Mesothelial cell of epicardium (in vitro differentiated cells): Measurements from ENCODE around the gene SYNGR1. TPM values are rescaled to one million over a fixed set of nuclear protein-coding genes. Genes with fewer than 3 reads are reported as not detected.
A peak's percentile ranks its signal among the peaks of the same experiment; 100 is the strongest.
"Not testable (repeated sequence)": the region's sequence is repeated elsewhere in the genome, so short reads cannot be mapped to it uniquely, and the experiment has no call there.

Experiments used
- DNase-seq, 2 experiments: peaks; one replicate each; pipeline ENCODE4 v3.0.0; 2021; ENCODE audit warnings: low spot score in 2 of 2; ENCODE audit not compliant: unreplicated experiment in 2 of 2
- H3K27ac Mint-ChIP-seq: 2 replicates; pipeline ENCODE4 v1.8.0; 2021; ENCODE audit warnings: mixed read lengths
- H3K27me3 Mint-ChIP-seq: 2 replicates; pipeline ENCODE4 v1.8.0; 2021; ENCODE audit warnings: low read depth, mixed read lengths
- H3K36me3 Mint-ChIP-seq: 2 replicates; pipeline ENCODE4 v1.8.0; 2021; ENCODE audit warnings: mixed read lengths
- H3K4me1 Mint-ChIP-seq: 2 replicates; pipeline ENCODE4 v1.8.0; 2021; ENCODE audit warnings: mixed read lengths
- H3K4me3 Mint-ChIP-seq: 2 replicates; pipeline ENCODE4 v1.8.0; 2021; ENCODE audit warnings: mild to moderate bottlenecking, moderate library complexity, mixed read lengths
- H3K9me3 Mint-ChIP-seq: 2 replicates; pipeline ENCODE4 v1.8.0; 2021; ENCODE audit warnings: mixed read lengths
- total RNA-seq: library from RNA; stranded (reverse); gene quantifications from 3 replicates; pipeline ENCODE4 v1.2.1, GENCODE V29; 2021
- TF ChIP-seq, protein P1 (sequence below): fragments of 200-600 bp; sonication (generic); IDR thresholded peaks from one replicate; pipeline ENCODE4 v1.5.0; 2021; ENCODE audit warnings: antibody characterized with exemption; ENCODE audit not compliant: unreplicated experiment

Gene SYNGR1
- total RNA-seq, 1 donor from 2014 or later: 38.9 TPM

DNA sequence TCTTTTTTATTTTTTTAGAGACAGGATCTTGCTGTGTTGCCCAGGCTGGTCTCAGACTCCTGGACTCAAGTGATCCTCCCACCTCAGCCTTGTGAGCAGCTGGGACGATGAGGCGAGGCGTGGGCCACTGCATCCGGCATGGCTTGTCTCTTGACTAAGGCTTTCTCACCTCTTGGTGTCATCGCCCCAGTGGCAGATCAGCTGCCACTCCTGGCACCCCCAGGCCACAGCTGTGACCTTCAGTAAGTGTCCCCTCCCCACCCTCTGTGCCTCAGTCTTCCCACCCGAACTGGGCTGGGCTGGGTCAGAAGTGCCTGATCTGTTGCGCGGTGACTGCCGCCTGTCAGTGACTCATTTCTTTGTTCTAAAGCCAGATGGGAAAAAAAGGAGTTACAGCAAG lies 3.6 kb downstream of the SYNGR1 start:
- Mint-ChIP-seq H3K9me3 (no peaks in the 10 kb centered on the region), H3K27me3 (no peaks in the 10 kb centered on the region), H3K27ac (no peak overlapping the region), H3K4me3 (no peak overlapping the region), H3K36me3 (peaks cover 5% of the 10 kb centered on the region), H3K4me1 (peaks cover 26% of the 10 kb centered on the region)
- DNase-seq: no peak
- TF ChIP-seq, protein P1, sequence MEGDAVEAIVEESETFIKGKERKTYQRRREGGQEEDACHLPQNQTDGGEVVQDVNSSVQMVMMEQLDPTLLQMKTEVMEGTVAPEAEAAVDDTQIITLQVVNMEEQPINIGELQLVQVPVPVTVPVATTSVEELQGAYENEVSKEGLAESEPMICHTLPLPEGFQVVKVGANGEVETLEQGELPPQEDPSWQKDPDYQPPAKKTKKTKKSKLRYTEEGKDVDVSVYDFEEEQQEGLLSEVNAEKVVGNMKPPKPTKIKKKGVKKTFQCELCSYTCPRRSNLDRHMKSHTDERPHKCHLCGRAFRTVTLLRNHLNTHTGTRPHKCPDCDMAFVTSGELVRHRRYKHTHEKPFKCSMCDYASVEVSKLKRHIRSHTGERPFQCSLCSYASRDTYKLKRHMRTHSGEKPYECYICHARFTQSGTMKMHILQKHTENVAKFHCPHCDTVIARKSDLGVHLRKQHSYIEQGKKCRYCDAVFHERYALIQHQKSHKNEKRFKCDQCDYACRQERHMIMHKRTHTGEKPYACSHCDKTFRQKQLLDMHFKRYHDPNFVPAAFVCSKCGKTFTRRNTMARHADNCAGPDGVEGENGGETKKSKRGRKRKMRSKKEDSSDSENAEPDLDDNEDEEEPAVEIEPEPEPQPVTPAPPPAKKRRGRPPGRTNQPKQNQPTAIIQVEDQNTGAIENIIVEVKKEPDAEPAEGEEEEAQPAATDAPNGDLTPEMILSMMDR: no peak

DNA sequence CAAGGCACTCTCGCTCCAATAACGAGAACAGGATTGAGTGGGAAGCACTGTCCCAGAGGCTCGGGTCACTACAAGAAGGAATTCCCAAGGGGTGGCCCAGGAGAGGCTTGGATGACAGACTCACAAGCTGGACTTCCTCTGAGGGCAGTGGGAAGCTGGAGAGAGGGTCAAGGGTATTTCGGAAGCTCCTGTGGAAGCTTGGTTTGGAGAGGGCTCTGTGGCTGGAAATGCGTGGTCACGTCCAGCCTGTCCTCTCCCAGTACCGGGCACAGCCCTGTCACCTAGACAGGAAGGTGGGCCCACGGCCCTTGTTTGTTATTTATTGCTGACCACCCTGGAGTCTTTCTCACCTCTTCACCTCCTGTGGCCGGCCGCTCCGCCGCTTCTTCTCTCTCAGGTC lies 5.3 kb downstream of the SYNGR1 start:
- Mint-ChIP-seq H3K9me3 (no peaks in the 10 kb centered on the region), H3K27ac (no peak overlapping the region), H3K4me1 (peaks cover 22% of the 10 kb centered on the region), H3K36me3 (peaks cover 11% of the 10 kb centered on the region), H3K4me3 (no peak overlapping the region), H3K27me3 (no peaks in the 10 kb centered on the region)
- TF ChIP-seq, protein P1: no peak
- no peak for DNase-seq

DNA sequence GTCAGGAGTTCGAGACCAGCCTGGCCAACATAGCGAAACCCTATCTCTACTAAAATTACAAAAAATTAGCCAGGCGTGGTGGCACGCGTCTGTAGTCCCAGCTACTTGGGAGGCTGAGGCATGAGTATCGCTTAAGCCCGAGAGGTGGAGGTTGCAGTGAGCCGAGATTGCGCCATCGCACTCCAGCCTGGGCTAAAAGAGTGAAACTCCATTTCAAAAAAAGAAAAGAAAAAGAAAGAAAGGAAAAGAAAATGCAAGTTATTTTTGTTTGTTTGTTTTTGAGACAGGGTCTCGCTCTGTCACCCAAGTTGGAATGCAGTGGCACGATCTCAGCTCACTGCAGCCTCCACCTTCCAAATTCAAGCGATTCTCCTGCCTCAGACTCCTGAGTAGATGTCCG lies 6.0 kb downstream of the SYNGR1 start:
- Mint-ChIP-seq H3K4me1 (peaks cover 23% of the 10 kb centered on the region), H3K36me3 (peaks cover 13% of the 10 kb centered on the region)
- H3K4me3 Mint-ChIP-seq, DNase-seq, H3K27ac Mint-ChIP-seq, H3K27me3 Mint-ChIP-seq, H3K9me3 Mint-ChIP-seq: not testable (repeated sequence)

DNA sequence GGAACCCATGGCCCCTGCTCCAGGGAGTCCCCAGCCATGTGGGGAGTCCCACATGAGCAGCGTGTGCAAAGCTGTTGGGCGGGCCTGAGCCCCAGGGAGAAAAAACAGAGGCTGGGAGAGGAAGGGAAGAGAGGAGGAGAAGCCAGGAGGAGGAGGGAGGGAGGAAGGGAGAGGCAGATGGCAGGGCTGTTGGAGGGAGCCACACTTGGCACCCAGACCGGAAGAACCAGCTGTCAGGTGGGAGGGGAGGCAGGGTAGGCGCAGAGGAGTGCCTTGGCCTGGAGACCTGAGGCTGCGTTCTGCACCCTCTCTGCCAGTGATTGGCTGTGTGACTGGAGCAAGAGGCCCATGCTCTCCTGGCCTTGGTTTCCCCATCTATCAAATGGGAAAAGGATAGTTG lies 6.7 kb downstream of the SYNGR1 start:
- H3K4me1 Mint-ChIP-seq: peaks cover 19% of the 10 kb centered on the region
- TF ChIP-seq, protein P1: no peak
- no peaks in the 10 kb centered on the region for H3K27me3 Mint-ChIP-seq
- H3K36me3 Mint-ChIP-seq: peaks cover 13% of the 10 kb centered on the region
- no peak for DNase-seq
- H3K27ac Mint-ChIP-seq: no peak overlapping the region
- no peaks in the 10 kb centered on the region for H3K9me3 Mint-ChIP-seq
- no peak overlapping the region for H3K4me3 Mint-ChIP-seq

DNA sequence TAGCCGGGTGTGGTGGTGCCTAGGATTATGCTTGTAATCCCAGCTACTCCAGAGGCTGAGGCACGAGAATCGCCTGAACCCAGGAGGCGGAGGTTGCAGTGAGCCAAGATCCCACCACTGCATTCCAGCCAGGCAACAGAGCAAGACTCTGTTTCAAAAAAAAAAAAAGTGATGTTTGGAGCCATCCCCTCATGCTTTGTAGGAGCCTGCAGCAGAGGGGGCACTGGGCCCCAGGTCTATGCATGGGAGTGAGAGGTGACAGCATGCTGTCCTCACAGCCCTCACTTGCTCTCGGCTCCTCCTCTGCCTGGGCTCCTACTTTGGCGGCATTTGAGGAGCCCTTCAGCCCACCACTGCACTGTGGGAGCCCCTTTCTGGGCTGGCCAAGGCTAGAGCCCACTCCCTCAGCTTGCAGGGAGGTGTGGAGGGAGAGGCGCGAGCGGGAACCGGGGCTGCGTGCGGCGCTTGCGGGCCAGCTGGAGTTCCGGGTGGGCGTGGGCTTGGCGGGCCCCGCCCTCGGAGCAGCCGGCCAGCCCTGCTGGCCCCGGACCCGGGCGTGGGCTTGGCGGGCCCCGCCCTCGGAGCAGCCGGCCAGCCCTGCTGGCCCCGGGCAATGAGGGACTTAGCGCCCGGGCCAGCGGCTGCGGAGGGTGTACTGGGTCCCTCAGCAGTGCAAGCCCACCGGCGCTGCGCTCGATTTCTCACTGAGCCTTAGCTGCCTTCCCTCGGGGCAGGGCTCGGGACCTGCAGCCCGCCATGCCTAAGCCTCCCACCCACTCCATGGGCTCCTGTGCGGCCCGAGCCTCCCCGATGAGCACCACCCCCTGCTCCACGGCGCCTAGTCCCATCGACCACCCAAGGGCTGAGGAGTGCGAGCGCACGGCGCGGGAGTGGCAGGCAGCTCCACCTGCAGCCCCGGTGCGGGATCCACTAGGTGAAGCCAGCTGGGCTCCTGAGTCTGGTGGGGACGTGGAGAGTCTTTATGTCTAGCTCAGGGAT lies 7.6 kb downstream of the SYNGR1 start:
- Mint-ChIP-seq H3K36me3 (peaks cover 13% of the 10 kb centered on the region), H3K4me3 (peak overlapping the region; percentile 42), H3K4me1 (peaks cover 14% of the 10 kb centered on the region)
- not testable (repeated sequence) for DNase-seq, H3K27me3 Mint-ChIP-seq, H3K27ac Mint-ChIP-seq, H3K9me3 Mint-ChIP-seq

DNA sequence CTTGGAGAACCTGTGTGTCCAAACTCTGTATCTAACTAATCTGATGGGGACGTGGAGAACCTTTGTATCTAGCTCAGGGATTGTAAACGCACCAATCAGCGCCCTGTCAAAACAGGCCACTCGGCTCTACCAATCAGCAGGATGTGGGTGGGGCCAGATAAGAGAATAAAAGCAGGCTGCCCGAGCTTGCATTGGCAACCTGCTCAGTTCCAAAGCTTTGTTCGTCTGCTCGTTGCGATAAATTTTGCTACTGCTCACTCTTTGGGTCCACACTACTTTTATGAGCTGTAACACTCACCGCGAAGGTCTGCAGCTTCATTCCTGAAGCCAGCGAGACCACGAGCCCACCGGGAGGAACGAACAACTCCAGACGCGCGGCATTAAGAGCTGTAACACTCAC lies 8.4 kb downstream of the SYNGR1 start:
- not testable (repeated sequence) for H3K27ac Mint-ChIP-seq, DNase-seq, H3K27me3 Mint-ChIP-seq, H3K9me3 Mint-ChIP-seq, H3K4me3 Mint-ChIP-seq
- peaks cover 21% of the 10 kb centered on the region for H3K4me1 Mint-ChIP-seq
- H3K36me3 Mint-ChIP-seq: peaks cover 13% of the 10 kb centered on the region

DNA sequence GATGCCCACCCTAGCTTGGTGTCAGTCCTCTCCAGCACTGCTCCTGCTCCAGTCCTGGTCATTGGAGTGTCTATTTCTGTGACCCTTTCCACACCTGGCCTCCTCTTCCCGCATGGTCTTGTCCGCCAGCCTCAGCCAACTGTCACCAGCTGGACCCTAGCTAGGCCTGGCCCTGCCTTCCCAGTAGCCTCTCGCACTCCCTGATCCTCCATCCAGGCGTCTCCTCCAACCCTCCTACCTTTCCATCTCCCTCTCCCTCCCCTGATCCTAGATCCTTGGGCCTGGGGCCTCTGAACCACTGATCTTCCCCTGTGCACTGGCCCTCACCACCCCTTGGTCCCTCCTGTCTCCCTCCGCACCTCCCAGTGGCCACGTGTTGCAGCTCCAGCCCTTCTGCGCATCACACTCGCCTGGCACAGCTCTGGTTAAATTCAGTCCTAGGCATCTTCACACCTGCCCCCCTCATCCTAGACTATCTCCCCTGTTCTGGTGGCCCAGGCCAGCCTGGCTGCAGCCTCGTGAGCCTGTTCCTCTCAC lies 9.9 kb downstream of the SYNGR1 start:
- Mint-ChIP-seq H3K4me3 (no peak overlapping the region), H3K4me1 (peaks cover 36% of the 10 kb centered on the region), H3K36me3 (peaks cover 13% of the 10 kb centered on the region), H3K9me3 (no peaks in the 10 kb centered on the region), H3K27ac (no peak overlapping the region), H3K27me3 (no peaks in the 10 kb centered on the region)
- no peak for DNase-seq
- TF ChIP-seq, protein P1: no peak
